Measurements from ENCODE around the gene SKI.
A peak's percentile ranks its signal among the peaks of the same experiment; 100 is the strongest.

The SKI gene

GRCh38 chr1:2255047-2255419 lies 26.9 kb downstream of the SKI start:
- Histone ChIP-seq H3K36me3 (replicated peaks; ENCODE audit: low read depth, low read length) (peaks cover 16% of the 10 kb centered on the region), H3K9me3 (ENCODE audit: insufficient read depth, low read length) (peaks cover 3% of the 10 kb centered on the region; the same call in 1 of the 2 replicates), H3K27me3 (ENCODE audit: low read depth, low read length) (no peaks in the 10 kb centered on the region), H4K20me1 (ENCODE audit: insufficient read depth, low read length) (peaks cover 36% of the 10 kb centered on the region), H3K4me2 (ENCODE audit: low read length) (peak overlapping the region; percentile 21), H3K4me3 (ENCODE audit: low read length) (peak overlapping the region; percentile 39), H2AFZ (ENCODE audit: low read depth, low read length) (no peak overlapping the region), H3K9ac (ENCODE audit: low read length) (no peak overlapping the region), H3K4me1 (ENCODE audit: low read length) (peaks cover 11% of the 10 kb centered on the region), H3K79me2 (ENCODE audit: low read length) (peaks cover 94% of the 10 kb centered on the region), H3K27ac (ENCODE audit: low read length) (peak overlapping the region; percentile 43)
- TF ChIP-seq, protein P1, sequence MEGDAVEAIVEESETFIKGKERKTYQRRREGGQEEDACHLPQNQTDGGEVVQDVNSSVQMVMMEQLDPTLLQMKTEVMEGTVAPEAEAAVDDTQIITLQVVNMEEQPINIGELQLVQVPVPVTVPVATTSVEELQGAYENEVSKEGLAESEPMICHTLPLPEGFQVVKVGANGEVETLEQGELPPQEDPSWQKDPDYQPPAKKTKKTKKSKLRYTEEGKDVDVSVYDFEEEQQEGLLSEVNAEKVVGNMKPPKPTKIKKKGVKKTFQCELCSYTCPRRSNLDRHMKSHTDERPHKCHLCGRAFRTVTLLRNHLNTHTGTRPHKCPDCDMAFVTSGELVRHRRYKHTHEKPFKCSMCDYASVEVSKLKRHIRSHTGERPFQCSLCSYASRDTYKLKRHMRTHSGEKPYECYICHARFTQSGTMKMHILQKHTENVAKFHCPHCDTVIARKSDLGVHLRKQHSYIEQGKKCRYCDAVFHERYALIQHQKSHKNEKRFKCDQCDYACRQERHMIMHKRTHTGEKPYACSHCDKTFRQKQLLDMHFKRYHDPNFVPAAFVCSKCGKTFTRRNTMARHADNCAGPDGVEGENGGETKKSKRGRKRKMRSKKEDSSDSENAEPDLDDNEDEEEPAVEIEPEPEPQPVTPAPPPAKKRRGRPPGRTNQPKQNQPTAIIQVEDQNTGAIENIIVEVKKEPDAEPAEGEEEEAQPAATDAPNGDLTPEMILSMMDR (IDR thresholded peaks at IDR 0.05; ENCODE audit: low read depth, low read length), result no peak

GRCh38 chr1:2255420-2256369 lies 27.6 kb downstream of the SKI start:
- H3K36me3 ChIP-seq (replicated peaks; ENCODE audit: low read depth, low read length), result peaks cover 16% of the 10 kb centered on the region
- peak overlapping the region; percentile 21 for H3K4me2 ChIP-seq (ENCODE audit: low read length)
- peaks cover 93% of the 10 kb centered on the region for H3K79me2 ChIP-seq (ENCODE audit: low read length)
- peaks cover 34% of the 10 kb centered on the region for H4K20me1 ChIP-seq (ENCODE audit: insufficient read depth, low read length)
- no peaks in the 10 kb centered on the region for H3K27me3 ChIP-seq (ENCODE audit: low read depth, low read length)
- no peak overlapping the region for H2AFZ ChIP-seq (ENCODE audit: low read depth, low read length)
- peak overlapping the region; percentile 43 for H3K27ac ChIP-seq (ENCODE audit: low read length)
- no peak overlapping the region for H3K9ac ChIP-seq (ENCODE audit: low read length)
- TF ChIP-seq, protein P1 (IDR thresholded peaks at IDR 0.05; ENCODE audit: low read depth, low read length), result no peak
- TF ChIP-seq EZH2phosphoT487 (IDR thresholded peaks at IDR 0.05; ENCODE audit: low read depth), result no peak
- H3K9me3 ChIP-seq (ENCODE audit: insufficient read depth, low read length), result peaks cover 3% of the 10 kb centered on the region; the same call in 1 of the 2 replicates
- peak overlapping the region; percentile 39 for H3K4me3 ChIP-seq (ENCODE audit: low read length)
- H3K4me1 ChIP-seq (ENCODE audit: low read length), result peaks cover 11% of the 10 kb centered on the region

GRCh38 chr1:2256435-2257244 lies 28.5 kb downstream of the SKI start:
- no peak overlapping the region for H2AFZ ChIP-seq (ENCODE audit: low read depth, low read length)
- H3K9ac ChIP-seq (ENCODE audit: low read length), result no peak overlapping the region
- no peak overlapping the region; the same call in 1 of the 2 replicates for H3K4me2 ChIP-seq (ENCODE audit: low read length)
- H3K9me3 ChIP-seq (ENCODE audit: insufficient read depth, low read length), result peaks cover 3% of the 10 kb centered on the region; the same call in 1 of the 2 replicates
- TF ChIP-seq, protein P1 (IDR thresholded peaks at IDR 0.05; ENCODE audit: low read depth, low read length), result no peak
- no peak for TF ChIP-seq EZH2phosphoT487 (IDR thresholded peaks at IDR 0.05; ENCODE audit: low read depth)
- H3K4me1 ChIP-seq (ENCODE audit: low read length), result peaks cover 11% of the 10 kb centered on the region
- H3K27me3 ChIP-seq (ENCODE audit: low read depth, low read length), result no peaks in the 10 kb centered on the region
- H3K79me2 ChIP-seq (ENCODE audit: low read length), result peaks cover 93% of the 10 kb centered on the region
- peaks cover 40% of the 10 kb centered on the region for H4K20me1 ChIP-seq (ENCODE audit: insufficient read depth, low read length)
- H3K36me3 ChIP-seq (replicated peaks; ENCODE audit: low read depth, low read length), result peaks cover 16% of the 10 kb centered on the region
- H3K27ac ChIP-seq (ENCODE audit: low read length), result peak overlapping the region; percentile 43; the same call in 1 of the 2 replicates
- no peak overlapping the region for H3K4me3 ChIP-seq (ENCODE audit: low read length)

GRCh38 chr1:2257245-2257627 lies 29.1 kb downstream of the SKI start:
- Histone ChIP-seq H3K36me3 (replicated peaks; ENCODE audit: low read depth, low read length) (peaks cover 16% of the 10 kb centered on the region), H3K9ac (ENCODE audit: low read length) (no peak overlapping the region), H4K20me1 (ENCODE audit: insufficient read depth, low read length) (peaks cover 36% of the 10 kb centered on the region), H3K4me3 (ENCODE audit: low read length) (no peak overlapping the region), H3K27me3 (ENCODE audit: low read depth, low read length) (no peaks in the 10 kb centered on the region), H3K79me2 (ENCODE audit: low read length) (peaks cover 89% of the 10 kb centered on the region), H3K4me2 (ENCODE audit: low read length) (no peak overlapping the region), H2AFZ (ENCODE audit: low read depth, low read length) (no peak overlapping the region), H3K27ac (ENCODE audit: low read length) (no peak overlapping the region), H3K4me1 (ENCODE audit: low read length) (peaks cover 11% of the 10 kb centered on the region), H3K9me3 (ENCODE audit: insufficient read depth, low read length) (peaks cover 3% of the 10 kb centered on the region; the same call in 1 of the 2 replicates)
- TF ChIP-seq, protein P1 (IDR thresholded peaks at IDR 0.05; ENCODE audit: low read depth, low read length), result no peak
- TF ChIP-seq EZH2phosphoT487 (IDR thresholded peaks at IDR 0.05; ENCODE audit: low read depth), result no peak

All from OCI-LY3 (cell line).